GM12878 (cell line): ENCODE results near the gene ABCA13. TPM values are rescaled to one million over a fixed set of nuclear protein-coding genes. Genes with fewer than 3 reads are reported as not detected.

Experiments
- ATAC-seq: fragments of 200-7000 bp; cut with Tn5 transposase; 3 replicates; pipeline ENCODE4 v1.9.1; 2020; ENCODE audit warnings: mild to moderate bottlenecking, moderate library complexity
- BruUV-seq: library from RNA; stranded (reverse); fragments of 400-500 nt; replicated peaks from 2 replicates; lab custom pipeline; 2021; lab: Mats Ljungman, UMichigan
- CTCF ChIA-PET: fragments of 300-600 bp; sonication (Branson Sonifier 250); formaldehyde crosslinking; extraction: SDS; loops from one replicate; lab custom pipeline; 2021; ENCODE audit warnings: inconsistent platforms; lab: Yijun Ruan, JAX
- POLR2A ChIA-PET: fragments of 350-600 bp; formaldehyde crosslinking; extraction: SDS; loops from one replicate; lab custom pipeline; 2021; ENCODE audit warnings: inconsistent platforms; lab: Charles Lee
- RAD21 ChIA-PET: fragments of 300-600 bp; sonication (Branson Sonifier 250); formaldehyde crosslinking; loops from one replicate; lab custom pipeline; 2023; ENCODE audit warnings: antibody characterized with exemption; ENCODE audit not compliant: unreplicated experiment; lab: Charles Lee
- SMC1A ChIA-PET: fragments of 300-600 bp; sonication (Branson Sonifier 250); formaldehyde crosslinking; loops from one replicate; lab custom pipeline; 2023; ENCODE audit not compliant: unreplicated experiment, uncharacterized antibody; lab: Charles Lee
- DNase-seq: peaks from one replicate; pipeline ENCODE4 v3.0.0-alpha.2; 2011; ENCODE audit warnings: low read depth, low spot score
- FAIRE-seq: peaks from 3 replicates; lab custom pipeline; 2011; peaks lifted over from hg19 to GRCh38; lab: Jason Lieb, UNC
- H2AFZ ChIP-seq: 2 replicates; pipeline ENCODE4 v1.6.0; 2011; ENCODE audit warnings: low read depth, low read length, control low read depth; ENCODE audit not compliant: control insufficient read depth
- H3K27ac ChIP-seq: 2 replicates; pipeline ENCODE4 v1.5.1; 2011; ENCODE audit warnings: control low read depth; ENCODE audit not compliant: control insufficient read depth, insufficient read depth
- H3K27me3 ChIP-seq, 2 experiments: replicated peaks in 1 of 2; 2 replicates each; pipeline versions ENCODE4 v1.6.0 to v1.6.1; 2011; ENCODE audit warnings: low read length in 1 of 2; ENCODE audit not compliant: control insufficient read depth in 2 of 2, insufficient read depth in 2 of 2
- H3K36me3 ChIP-seq, 2 experiments: 2 replicates each; pipeline ENCODE4 v1.5.1; 2011; ENCODE audit warnings: low read length in 1 of 2; ENCODE audit not compliant: control insufficient read depth in 2 of 2, insufficient read depth in 2 of 2
- H3K4me1 ChIP-seq: 2 replicates; pipeline ENCODE4 v1.6.1; 2011; ENCODE audit warnings: mild to moderate bottlenecking, low read length, moderate library complexity, mixed read lengths; ENCODE audit not compliant: control insufficient read depth, insufficient read depth
- H3K4me2 ChIP-seq: 2 replicates; pipeline ENCODE4 v1.6.0; 2011; ENCODE audit warnings: control low read depth; ENCODE audit not compliant: control insufficient read depth, insufficient read depth
- H3K4me3 ChIP-seq: fragments of 200-600 bp; sonication (generic); 2 replicates; pipeline ENCODE4 v1.5.1; 2016
- H3K79me2 ChIP-seq: 2 replicates; pipeline ENCODE4 v1.6.0; 2011; ENCODE audit warnings: low read length; ENCODE audit not compliant: control insufficient read depth, insufficient read depth
- H3K9ac ChIP-seq: 2 replicates; pipeline ENCODE4 v1.8.0; 2011; ENCODE audit warnings: low read length, control low read depth, mixed read lengths; ENCODE audit not compliant: control insufficient read depth, insufficient read depth
- H3K9me3 ChIP-seq: replicated peaks from 3 replicates; pipeline ENCODE4 v1.5.1; 2011; ENCODE audit warnings: mild to moderate bottlenecking, low read length; ENCODE audit not compliant: control insufficient read depth, insufficient read depth
- H4K20me1 ChIP-seq: 2 replicates; pipeline ENCODE4 v1.6.0; 2011; ENCODE audit not compliant: control insufficient read depth, insufficient read depth
- ATF7 ChIP-seq: fragments of 450-650 bp; IDR thresholded peaks from 2 replicates; pipeline ENCODE4 v1.6.1; 2016; ENCODE audit warnings: low read depth, mild to moderate bottlenecking
- ETV6 ChIP-seq, 2 experiments: fragments of 450-650 bp in 1 of 2; IDR thresholded peaks in 1 of 2; conservative IDR thresholded peaks in 1 of 2; 2 replicates each; pipeline ENCODE4 v1.6.1; 2014; ENCODE audit warnings: antibody characterized with exemption in 1 of 2, borderline replicate concordance in 1 of 2, low read depth in 1 of 2, mild to moderate bottlenecking in 1 of 2, moderate library complexity in 1 of 2
- KAT2A ChIP-seq: conservative IDR thresholded peaks from 2 replicates; pipeline ENCODE4 v1.6.1; 2011; ENCODE audit warnings: low read depth, low read length; ENCODE audit not compliant: control insufficient read depth
- KDM1A ChIP-seq: fragments of 200-600 bp; sonication (generic); IDR thresholded peaks from 2 replicates; pipeline ENCODE4 v1.6.1; 2016; ENCODE audit warnings: borderline replicate concordance
- MTA2 ChIP-seq: fragments of 450-650 bp; IDR thresholded peaks from 2 replicates; pipeline ENCODE4 v1.6.1; 2016; ENCODE audit warnings: low read depth, mild to moderate bottlenecking, moderate library complexity
- POLR2A ChIP-seq: IDR thresholded peaks from 2 replicates; pipeline ENCODE4 v1.6.1; 2011; ENCODE audit warnings: low read depth, mild to moderate bottlenecking, low read length
- POLR2AphosphoS2 ChIP-seq: IDR thresholded peaks from 2 replicates; pipeline ENCODE4 v1.6.1; 2011; ENCODE audit warnings: low read depth, mild to moderate bottlenecking, low read length, improper control_type of control experiment, moderate library complexity
- RB1 ChIP-seq: fragments of 450-650 bp; formaldehyde crosslinking; IDR thresholded peaks from 2 replicates; pipeline ENCODE4 v1.6.1; 2017; ENCODE audit warnings: mild to moderate bottlenecking, borderline replicate concordance
- RELA ChIP-seq: fragments of 450-650 bp; IDR thresholded peaks from 2 replicates; pipeline ENCODE4 v1.8.0; 2014; ENCODE audit warnings: borderline replicate concordance; ENCODE audit not compliant: partially characterized antibody
- SMARCA5 ChIP-seq: fragments of 450-650 bp; IDR thresholded peaks from 2 replicates; pipeline ENCODE4 v1.6.1; 2017; ENCODE audit warnings: mild to moderate bottlenecking
- SREBF2 ChIP-seq: IDR thresholded peaks from 2 replicates; pipeline ENCODE4 v1.6.1; 2012; ENCODE audit warnings: mild to moderate bottlenecking, low read length
- TCF12 ChIP-seq: IDR thresholded peaks from 2 replicates; pipeline ENCODE4 v1.6.1; 2011; ENCODE audit warnings: low read depth, mild to moderate bottlenecking, low read length
- ZBTB33 ChIP-seq: fragments of 450-650 bp; IDR thresholded peaks from 2 replicates; pipeline ENCODE4 v1.6.1; 2017; ENCODE audit warnings: mild to moderate bottlenecking
- ZNF384 ChIP-seq: IDR thresholded peaks from 2 replicates; pipeline ENCODE4 v1.6.1; 2012; ENCODE audit warnings: low read depth, mild to moderate bottlenecking, low read length, improper control_type of control experiment, borderline replicate concordance
- WGBS: methylation state at CpG from one replicate; pipeline ENCODE4 v1.1.6; 2016; ENCODE audit warnings: low lambda C conversion rate; ENCODE audit not compliant: insufficient replicate concordance, insufficient coverage; ENCODE audit errors: missing lambda C conversion rate; 5-methylcytosine and 5-hydroxymethylcytosine counted together
- in situ Hi-C: fragments of 300-500 bp; cut with MboI; formaldehyde crosslinking; loops from 9 replicates; pipeline ENCODE4 v1.14.3; 2018; ENCODE audit warnings: mixed read lengths
- intact Hi-C: fragments of 100-400 bp; cut with micrococcal nuclease; formaldehyde crosslinking; loops from one replicate; pipeline ENCODE4 v1.14.2; 2022; ENCODE audit not compliant: unreplicated experiment
- polyA plus RNA-seq, 11 experiments: library from polyadenylated mRNA; depleted of rRNA in 4 of 11; unstranded in 6 of 11; stranded (reverse) in 5 of 11; fragments of >200 nt; fragmentation: Nextera tagmentation in 4 of 11; fragmentation: Illumina TruSeq in 1 of 11; extraction: Ambion mirVana in 4 of 11; extraction: Trizol in 1 of 11; gene quantifications; 1 replicate in 1 of 11; 2 replicates in 10 of 11; pipeline versions ENCODE4 v1.2.1 to v1.2.3, GENCODE V29; 2011 to 2016; ENCODE audit warnings: inconsistent platforms in 2 of 11, missing spikeins in 2 of 11, low read depth in 1 of 11
- total RNA-seq, 4 experiments: library from RNA; depleted of rRNA in 3 of 4; stranded (reverse); fragments of >200 nt in 3 of 4; fragmentation: Illumina TruSeq in 1 of 4; extraction: Trizol in 1 of 4; gene quantifications; 2 replicates each; pipeline versions ENCODE4 v1.2.1 to v1.2.3, GENCODE V29; 2013 to 2021
- TF ChIP-seq, protein P1 (sequence below): IDR thresholded peaks from 2 replicates; pipeline ENCODE4 v1.6.1; 2011; ENCODE audit warnings: low read depth, low read length, improper control_type of control experiment, borderline replicate concordance
- TF ChIP-seq, protein P2 (sequence below): fragments of 450-650 bp; formaldehyde crosslinking; IDR thresholded peaks from 2 replicates; pipeline ENCODE4 v1.5.0; 2022; ENCODE audit warnings: mild to moderate bottlenecking, missing genetic modification characterization

ABCA13 gene
- total and polyA plus RNA-seq, 10 of the 15 experiments (the other 5 are each of a cell fraction or from before 2014, with no cell fraction given): under 0.01 to 0.98 (median 0.04) TPM; not detected in 2

DNA sequence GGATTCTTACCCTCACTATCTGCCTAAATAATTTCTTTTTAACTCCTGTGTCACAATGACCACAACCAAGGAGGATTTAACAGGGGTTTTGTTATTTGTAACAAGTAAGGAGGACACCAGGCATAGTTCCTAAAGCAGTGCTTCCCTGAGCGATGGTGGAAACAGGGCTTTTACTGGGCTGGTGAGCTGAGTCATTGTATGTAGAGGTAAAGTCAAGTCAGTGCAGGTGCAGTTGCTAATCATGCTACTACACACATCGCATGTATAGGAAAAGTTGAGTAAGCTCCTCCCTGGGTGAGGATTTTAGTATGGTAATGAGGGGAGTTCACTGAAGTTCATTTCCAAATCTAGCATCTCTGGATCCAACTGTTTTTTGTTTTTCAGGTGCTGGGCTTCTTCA lies 22.9 kb upstream of the ABCA13 start:
- CTCF ChIA-PET: no interaction called here

More for the DNA sequence above, 22.9 kb upstream of the ABCA13 start:
- Histone ChIP-seq H3K27ac (no peak overlapping the region), H3K9me3 (no peaks in the 10 kb centered on the region), H3K27me3 (peaks cover 0 to 2% of the 10 kb centered on the region in 2 experiments; a peak in 2 of 4 replicates), H3K9ac (no peak overlapping the region), H3K4me2 (no peak overlapping the region), H3K4me1 (no peaks in the 10 kb centered on the region), H2AFZ (no peak overlapping the region), H3K36me3 (no peaks in the 10 kb centered on the region), H3K79me2 (no peaks in the 10 kb centered on the region), H3K4me3 (no peak overlapping the region), H4K20me1 (no peaks in the 10 kb centered on the region)
- RAD21 ChIA-PET: no interaction called here
- WGBS: 25% methylated on average over 2 of the region's 2 CpGs
- intact Hi-C loops: no loop called here
- ATAC-seq (no peak), DNase-seq (no peak), FAIRE-seq (no peak)
- in situ Hi-C loops: no loop called here
- SMC1A ChIA-PET: no interaction called here
- POLR2A ChIA-PET: no interaction called here
- no TSS peak for BruUV-seq
- TF ChIP-seq POLR2AphosphoS2 (no peak), KAT2A (no peak), ETV6 (conservative IDR thresholded peaks at IDR 0.05 in 1 of 2, IDR thresholded peaks at IDR 0.05 in 1 of 2; ENCODE audit: borderline replicate concordance in 1 of 2, low read depth in 1 of 2) (no peak), TCF12 (no peak), SMARCA5 (no peak), MTA2 (no peak), ZBTB33 (no peak), ATF7 (no peak), RELA (no peak), ZNF384 (no peak), KDM1A (no peak), SREBF2 (no peak), POLR2A (no peak), RB1 (no peak)
- TF ChIP-seq, protein P1, sequence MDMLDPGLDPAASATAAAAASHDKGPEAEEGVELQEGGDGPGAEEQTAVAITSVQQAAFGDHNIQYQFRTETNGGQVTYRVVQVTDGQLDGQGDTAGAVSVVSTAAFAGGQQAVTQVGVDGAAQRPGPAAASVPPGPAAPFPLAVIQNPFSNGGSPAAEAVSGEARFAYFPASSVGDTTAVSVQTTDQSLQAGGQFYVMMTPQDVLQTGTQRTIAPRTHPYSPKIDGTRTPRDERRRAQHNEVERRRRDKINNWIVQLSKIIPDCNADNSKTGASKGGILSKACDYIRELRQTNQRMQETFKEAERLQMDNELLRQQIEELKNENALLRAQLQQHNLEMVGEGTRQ: no peak
- TF ChIP-seq, protein P2, sequence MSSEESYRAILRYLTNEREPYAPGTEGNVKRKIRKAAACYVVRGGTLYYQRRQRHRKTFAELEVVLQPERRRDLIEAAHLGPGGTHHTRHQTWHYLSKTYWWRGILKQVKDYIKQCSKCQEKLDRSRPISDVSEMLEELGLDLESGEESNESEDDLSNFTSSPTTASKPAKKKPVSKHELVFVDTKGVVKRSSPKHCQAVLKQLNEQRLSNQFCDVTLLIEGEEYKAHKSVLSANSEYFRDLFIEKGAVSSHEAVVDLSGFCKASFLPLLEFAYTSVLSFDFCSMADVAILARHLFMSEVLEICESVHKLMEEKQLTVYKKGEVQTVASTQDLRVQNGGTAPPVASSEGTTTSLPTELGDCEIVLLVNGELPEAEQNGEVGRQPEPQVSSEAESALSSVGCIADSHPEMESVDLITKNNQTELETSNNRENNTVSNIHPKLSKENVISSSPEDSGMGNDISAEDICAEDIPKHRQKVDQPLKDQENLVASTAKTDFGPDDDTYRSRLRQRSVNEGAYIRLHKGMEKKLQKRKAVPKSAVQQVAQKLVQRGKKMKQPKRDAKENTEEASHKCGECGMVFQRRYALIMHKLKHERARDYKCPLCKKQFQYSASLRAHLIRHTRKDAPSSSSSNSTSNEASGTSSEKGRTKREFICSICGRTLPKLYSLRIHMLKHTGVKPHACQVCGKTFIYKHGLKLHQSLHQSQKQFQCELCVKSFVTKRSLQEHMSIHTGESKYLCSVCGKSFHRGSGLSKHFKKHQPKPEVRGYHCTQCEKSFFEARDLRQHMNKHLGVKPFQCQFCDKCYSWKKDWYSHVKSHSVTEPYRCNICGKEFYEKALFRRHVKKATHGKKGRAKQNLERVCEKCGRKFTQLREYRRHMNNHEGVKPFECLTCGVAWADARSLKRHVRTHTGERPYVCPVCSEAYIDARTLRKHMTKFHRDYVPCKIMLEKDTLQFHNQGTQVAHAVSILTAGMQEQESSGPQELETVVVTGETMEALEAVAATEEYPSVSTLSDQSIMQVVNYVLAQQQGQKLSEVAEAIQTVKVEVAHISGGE (CRISPR knock-in tag): no peak
